RPMI8226 (cell line): ENCODE results near the gene GRIK1.

Experiments used
- DNase-seq: peaks from one replicate; pipeline ENCODE4 v3.0.0-alpha.2; 2015

Gene GRIK1

DNA sequence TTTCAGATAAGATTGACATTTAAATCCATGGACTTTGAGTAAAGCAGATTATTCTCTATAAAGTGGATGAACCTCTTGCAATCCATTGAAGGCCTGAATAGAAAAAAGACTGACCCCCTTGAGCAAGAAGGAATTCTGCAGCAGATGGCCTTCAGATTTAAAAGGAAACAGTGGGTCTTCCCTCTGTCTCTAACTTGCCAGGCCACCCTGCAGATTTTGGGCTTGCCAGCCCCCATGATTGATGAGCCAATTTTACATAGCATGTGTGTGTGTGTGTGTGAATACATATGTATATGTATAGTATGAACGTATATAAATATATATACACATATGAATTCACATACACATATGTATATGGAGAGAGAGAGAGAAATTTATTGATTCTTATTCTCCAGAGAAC lies 113.4 kb downstream of the GRIK1 start:
- no peak for DNase-seq

- no peak for DNase-seq
Measured at GRCh38 chr21:29825936-29826335, 113.9 kb downstream of the GRIK1 start.

DNA sequence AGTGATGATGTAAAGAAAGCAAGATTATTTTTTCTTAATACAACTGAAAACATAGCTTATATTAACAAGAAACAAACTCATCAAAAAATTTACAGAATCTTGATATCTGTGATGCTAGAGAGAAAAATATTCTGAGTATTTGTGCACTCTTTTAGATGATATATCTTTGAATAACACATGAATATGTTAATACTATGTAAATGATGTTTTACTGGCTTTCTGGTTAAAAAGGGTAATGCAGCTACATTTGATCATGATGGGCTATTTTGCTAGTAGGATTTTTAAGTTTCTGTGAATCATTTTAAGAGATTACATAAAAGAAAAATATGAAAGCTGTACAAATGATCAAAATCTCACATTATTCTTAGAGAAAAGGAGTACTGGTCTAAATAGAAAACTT lies 114.5 kb downstream of the GRIK1 start:
- DNase-seq = no peak

DNA sequence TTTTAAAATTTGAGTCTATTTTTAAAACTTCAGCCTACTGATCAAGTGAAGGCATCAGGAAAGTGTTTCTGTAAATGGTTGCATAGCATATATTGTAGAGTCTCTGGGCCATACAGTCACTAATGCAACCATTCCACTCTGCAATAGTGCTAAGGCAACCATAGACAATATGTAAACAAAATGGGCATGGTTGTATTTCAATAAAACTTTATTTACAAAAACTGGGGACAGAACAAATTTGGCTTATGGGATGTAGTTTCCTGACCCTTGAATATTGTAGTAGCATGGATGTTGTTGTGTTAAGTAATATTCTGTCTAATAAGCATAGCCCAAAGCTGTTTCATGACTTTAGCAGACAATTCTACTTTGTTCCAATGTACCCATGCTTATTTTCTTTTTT lies 117.7 kb downstream of the GRIK1 start:
- DNase-seq = no peak

DNA sequence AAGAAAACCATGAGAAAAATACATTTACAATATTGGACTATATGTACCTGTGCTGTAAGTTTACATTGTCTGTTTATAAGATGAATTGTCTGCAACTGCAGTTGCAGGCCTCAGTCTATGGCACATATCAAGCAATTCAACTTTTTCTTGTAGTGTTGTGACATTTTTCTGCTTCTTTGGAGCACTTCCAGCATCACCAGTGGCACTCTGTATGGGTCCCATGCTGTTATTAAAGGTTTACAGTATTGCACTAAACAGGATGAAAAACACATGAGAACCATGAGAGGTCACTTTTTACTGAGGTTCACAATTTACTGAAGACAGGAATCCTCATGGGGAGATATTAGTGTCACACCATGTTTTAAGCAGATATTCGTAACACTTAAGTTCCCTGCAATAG lies 118.6 kb downstream of the GRIK1 start:
- DNase-seq = no peak

DNA sequence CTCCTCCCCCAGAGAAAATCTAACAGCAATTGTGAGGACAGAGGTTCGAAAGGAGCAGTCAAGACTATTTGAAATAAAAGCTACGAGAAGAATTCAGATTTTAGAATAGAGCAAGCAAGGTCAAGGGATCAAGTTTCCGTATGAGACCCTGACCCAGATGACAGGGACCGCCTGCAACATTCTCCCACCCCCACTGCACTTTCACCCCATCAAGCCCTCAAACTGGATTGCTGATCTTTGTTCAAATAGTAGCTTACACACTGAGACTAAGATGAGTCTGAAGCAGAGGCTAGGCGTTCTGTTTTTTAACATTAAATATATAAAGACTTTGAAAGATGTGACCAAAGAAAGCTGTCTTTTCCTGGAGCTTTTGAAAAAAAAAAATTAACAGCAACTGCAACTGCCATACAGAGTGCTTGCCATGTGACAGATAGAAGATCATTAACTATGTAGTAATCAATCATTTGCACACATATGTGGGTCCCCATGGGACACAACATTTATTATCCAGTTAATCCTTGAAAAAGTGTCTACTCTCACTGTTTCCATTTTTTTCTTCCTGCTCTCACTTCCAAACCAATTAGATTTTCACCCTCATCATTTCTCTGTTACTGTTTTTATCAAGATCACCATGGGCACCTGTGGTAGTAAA lies 120.0 kb downstream of the GRIK1 start:
- no peak for DNase-seq

GRCh38 chr21:29818383-29818921 lies 121.3 kb downstream of the GRIK1 start:
- DNase-seq = no peak

DNA sequence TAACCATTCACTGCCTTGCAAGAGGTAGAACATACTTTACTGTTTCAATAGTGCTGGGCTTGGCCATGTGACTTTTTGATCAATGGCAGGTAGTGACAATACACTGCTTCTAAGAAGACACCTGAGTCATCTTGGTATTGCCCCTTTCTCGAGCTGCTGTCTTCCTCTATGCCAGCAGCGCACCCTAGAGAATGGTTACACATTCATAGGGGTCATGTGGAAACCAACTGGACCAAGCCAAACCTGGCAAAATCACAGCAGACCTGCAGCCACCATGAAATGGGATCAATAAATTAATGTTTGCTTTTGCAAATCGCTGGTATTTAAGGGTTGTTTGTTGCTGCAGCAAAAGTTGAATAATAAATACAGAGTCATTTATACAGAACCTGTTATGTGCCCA lies 122.3 kb downstream of the GRIK1 start:
- no peak for DNase-seq

DNA sequence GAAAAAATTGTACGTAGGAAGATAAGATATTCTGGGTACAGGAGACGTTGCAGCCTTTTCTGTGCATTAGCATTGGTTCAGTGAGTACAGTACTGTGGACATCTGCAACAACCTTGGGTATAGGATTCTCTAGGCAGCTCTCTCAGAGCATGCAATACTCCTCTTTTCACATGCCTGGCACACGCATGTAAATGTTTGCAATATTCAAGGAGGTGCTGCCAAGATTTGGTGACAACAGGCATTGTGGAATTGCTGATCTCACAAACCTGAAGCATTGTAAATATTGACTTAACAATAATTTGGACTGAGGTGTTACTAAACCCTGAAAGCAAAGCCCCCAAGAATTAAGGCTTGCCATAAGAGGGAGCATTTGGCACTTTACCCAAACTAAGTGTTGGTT lies 126.8 kb downstream of the GRIK1 start:
- DNase-seq = no peak

DNA sequence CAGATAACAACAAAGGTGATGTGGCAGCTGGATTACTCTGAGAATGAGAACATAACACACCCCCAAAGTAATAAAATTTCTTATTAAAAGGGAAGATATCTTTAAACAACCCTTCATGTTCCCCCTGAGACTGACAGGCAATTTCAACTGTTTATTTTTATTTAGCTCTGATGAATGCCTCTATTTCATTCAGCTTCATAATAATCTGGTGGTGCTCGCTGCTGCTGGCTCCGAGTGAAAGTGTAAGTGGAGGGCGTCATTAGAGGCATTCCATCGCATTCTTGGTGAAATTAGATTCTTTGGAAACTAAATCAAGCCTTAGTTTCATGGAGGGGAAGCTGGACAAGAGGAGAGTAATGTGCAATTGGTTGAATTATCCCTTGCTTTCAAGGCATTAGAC lies 128.9 kb downstream of the GRIK1 start:
- DNase-seq = no peak

DNA sequence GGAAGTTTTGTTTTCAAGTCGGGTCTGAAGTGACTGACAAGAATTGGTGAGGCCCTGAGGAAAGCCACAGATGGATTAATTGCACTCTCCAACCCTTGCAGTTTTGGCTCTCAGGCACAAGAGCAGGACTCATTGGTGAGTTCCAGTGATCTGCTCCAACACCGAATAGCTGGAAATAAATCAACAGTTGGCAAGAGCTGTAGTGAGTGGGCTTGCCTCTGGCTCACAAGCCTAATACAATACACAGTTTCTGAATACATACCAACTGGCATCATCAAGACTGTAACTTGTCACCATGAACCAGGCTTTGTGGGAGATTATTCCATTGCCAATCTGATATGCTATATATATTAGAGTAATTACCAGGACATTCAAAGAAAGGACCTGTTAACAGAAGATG lies 131.6 kb downstream of the GRIK1 start:
- no peak for DNase-seq

DNA sequence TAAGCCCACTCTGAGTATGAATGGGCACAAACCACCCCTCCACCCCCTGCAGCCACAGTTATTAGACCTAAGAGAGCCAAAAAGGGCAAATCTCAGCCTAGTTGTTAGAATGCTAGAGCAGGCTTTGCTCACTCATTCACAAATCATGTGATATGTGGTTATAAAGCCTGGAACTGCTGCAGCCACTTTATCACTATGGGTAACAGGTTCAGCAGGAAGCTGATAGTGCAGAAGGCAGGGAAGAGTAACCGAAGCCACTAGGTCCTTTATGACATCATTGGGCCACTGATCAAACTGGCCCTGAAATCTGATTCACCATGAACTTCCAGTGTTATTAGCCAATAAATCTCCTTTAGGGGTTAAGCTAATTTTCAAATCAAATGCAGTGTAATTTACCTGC lies 134.7 kb downstream of the GRIK1 start:
- DNase-seq = no peak

- DNase-seq = no peak
Measured at GRCh38 chr21:29803191-29803590, 136.6 kb downstream of the GRIK1 start.

DNA sequence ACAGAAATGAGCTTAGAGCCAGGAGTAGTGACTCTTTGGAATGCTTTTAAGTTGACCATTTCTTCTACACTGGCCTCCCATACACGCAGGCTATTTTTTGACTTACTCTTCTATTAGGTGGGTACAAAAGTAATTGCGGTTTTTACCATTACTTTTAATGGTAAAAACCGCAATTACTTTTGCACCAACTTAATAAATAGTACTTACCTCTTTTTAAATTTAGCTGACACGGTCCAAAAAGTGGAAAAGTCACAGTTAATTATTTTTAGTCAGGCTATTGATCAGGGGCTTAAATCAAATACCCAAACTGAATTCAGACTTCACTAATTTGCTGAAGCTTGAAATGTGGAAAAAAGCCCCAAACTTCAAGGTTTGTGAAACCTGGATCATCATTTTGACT lies 138.7 kb downstream of the GRIK1 start:
- no peak for DNase-seq

GRCh38 chr21:29800056-29800455 lies 139.7 kb downstream of the GRIK1 start:
- no peak for DNase-seq

DNA sequence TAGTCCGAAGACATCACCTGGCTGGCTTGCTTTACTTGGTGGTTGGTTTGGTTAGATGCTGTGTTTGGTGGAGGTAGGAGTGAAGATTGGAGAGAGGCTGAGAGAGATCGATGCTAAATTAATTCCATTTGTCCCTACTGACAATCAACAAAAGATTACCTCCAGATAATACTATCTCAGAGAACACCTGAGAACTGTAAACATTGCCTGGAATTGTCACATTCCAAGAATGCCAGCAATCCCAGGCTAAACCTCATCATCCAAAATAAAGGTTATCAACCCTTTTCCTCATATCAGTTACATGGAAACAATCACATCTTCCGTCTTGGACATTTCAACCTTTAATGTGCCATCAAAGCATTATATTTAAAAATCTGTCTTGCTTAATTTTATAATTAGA lies 141.0 kb downstream of the GRIK1 start:
- no peak for DNase-seq

GRCh38 chr21:29797155-29797554 lies 142.6 kb downstream of the GRIK1 start:
- DNase-seq = no peak

GRCh38 chr21:29793712-29794111 lies 146.1 kb downstream of the GRIK1 start:
- no peak for DNase-seq

GRCh38 chr21:29789393-29789792 lies 150.4 kb downstream of the GRIK1 start:
- DNase-seq = no peak

GRCh38 chr21:29788752-29789151 lies 151.0 kb downstream of the GRIK1 start:
- DNase-seq = no peak

GRCh38 chr21:29787361-29787909 lies 152.4 kb downstream of the GRIK1 start:
- no peak for DNase-seq

- DNase-seq = no peak
Measured at GRCh38 chr21:29786496-29787360, 153.1 kb downstream of the GRIK1 start.

DNA sequence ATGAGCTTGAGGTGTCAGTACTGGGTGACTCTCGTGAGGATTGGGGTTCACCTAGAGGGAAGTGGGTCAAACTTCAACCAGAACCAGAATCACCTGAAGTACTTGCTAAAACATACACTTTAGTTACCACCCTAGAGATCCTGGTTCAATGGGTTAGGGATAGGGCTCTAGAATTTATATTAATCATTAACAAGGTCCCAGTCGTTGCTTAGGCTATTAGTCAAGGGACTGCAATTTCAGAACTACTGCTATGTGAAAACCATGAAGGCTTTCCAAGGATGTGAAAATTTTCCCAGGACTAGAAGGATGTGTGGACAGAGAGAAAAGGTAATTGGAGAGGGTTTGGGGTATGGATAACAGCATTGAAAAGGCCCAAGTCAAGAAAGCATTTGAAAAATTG lies 162.6 kb downstream of the GRIK1 start:
- DNase-seq = no peak

GRCh38 chr21:29775462-29775861 lies 164.3 kb downstream of the GRIK1 start:
- no peak for DNase-seq
